K562 (cell line): ENCODE measurements around the gene STX11. TPM values are rescaled to one million over a fixed set of nuclear protein-coding genes. Genes with fewer than 3 reads are reported as not detected.

Experiments
- ATAC-seq: fragments of 200-7000 bp; cut with Tn5 transposase; 3 replicates; pipeline ENCODE4 v1.9.1; 2020; ENCODE audit warnings: moderate library complexity
- BruUV-seq: library from RNA; stranded (reverse); fragments of 400-500 nt; replicated peaks from 2 replicates; lab custom pipeline; 2021; lab: Mats Ljungman, UMichigan
- CTCF ChIA-PET: fragments of 300-600 bp; formaldehyde crosslinking; extraction: SDS; loops from one replicate; lab custom pipeline; 2021; ENCODE audit warnings: low intra/inter-chr PET ratio; lab: Yijun Ruan, JAX
- POLR2A ChIA-PET: fragments of 300-600, 350-650 bp; sonication (Branson Sonifier 250); formaldehyde crosslinking; extraction: SDS; loops from one replicate; lab custom pipeline; 2021; ENCODE audit warnings: antibody characterized with exemption, inconsistent platforms; lab: Yijun Ruan, JAX
- DNase-seq, 4 experiments: peaks; one replicate each; pipeline versions ENCODE4 v3.0.0 to v3.0.0-alpha.2; 2011 to 2018; ENCODE audit warnings: low spot score in 3 of 4, mixed read lengths in 3 of 4; ENCODE audit errors: extremely low read depth in 1 of 4
- FAIRE-seq: peaks from 2 replicates; lab custom pipeline; 2011; peaks lifted over from hg19 to GRCh38; lab: Jason Lieb, UNC
- H2AFZ ChIP-seq: 2 replicates; pipeline ENCODE4 v1.6.0; 2011; ENCODE audit warnings: low read depth, low read length, control low read depth, inconsistent platforms
- H3K27ac ChIP-seq: fragments of 200-600 bp; 3 replicates; pipeline ENCODE4 v1.8.0; 2011; ENCODE audit warnings: low read depth, mild to moderate bottlenecking, control low read depth, inconsistent platforms, low read length, moderate library complexity, mixed read lengths; ENCODE audit errors: extremely low read depth
- H3K27me3 ChIP-seq, 2 experiments: fragments of 300-600 bp in 1 of 2; 2 replicates in 1 of 2; 3 replicates in 1 of 2; pipeline versions ENCODE4 v1.6.0 to v1.8.0; 2011; ENCODE audit warnings: inconsistent platforms in 2 of 2, low read length in 2 of 2, mild to moderate bottlenecking in 1 of 2, mixed read lengths in 1 of 2, moderate library complexity in 1 of 2; ENCODE audit not compliant: control insufficient read depth in 2 of 2, insufficient read depth in 2 of 2
- H3K36me3 ChIP-seq: fragments of 300-600 bp; 3 replicates; pipeline ENCODE4 v1.8.0; 2011; ENCODE audit warnings: mild to moderate bottlenecking, low read length, inconsistent platforms; ENCODE audit not compliant: control insufficient read depth, insufficient read depth
- H3K4me1 ChIP-seq, 2 experiments: fragments of 200-600 bp in 1 of 2; replicated peaks in 1 of 2; 2 replicates in 1 of 2; 3 replicates in 1 of 2; pipeline versions ENCODE4 v1.5.1 to v1.8.0; 2011; ENCODE audit warnings: inconsistent platforms in 2 of 2, low read length in 2 of 2, mild to moderate bottlenecking in 1 of 2, mixed read lengths in 1 of 2, moderate library complexity in 1 of 2; ENCODE audit not compliant: control insufficient read depth in 2 of 2, insufficient read depth in 2 of 2
- H3K4me2 ChIP-seq: 2 replicates; pipeline ENCODE4 v1.6.1; 2011; ENCODE audit warnings: low read length, control low read depth, inconsistent platforms, mixed read lengths; ENCODE audit not compliant: insufficient read depth
- H3K4me3 ChIP-seq: fragments of 200-600 bp; sonication (generic), shearing (Covaris generic); 2 replicates; pipeline ENCODE4 v1.5.1; 2016; ENCODE audit warnings: control low read depth, inconsistent platforms
- H3K79me2 ChIP-seq: fragments of 200-600 bp; 3 replicates; pipeline ENCODE4 v1.8.0; 2011; ENCODE audit warnings: low read length, inconsistent platforms; ENCODE audit not compliant: control insufficient read depth, insufficient read depth
- H3K9ac ChIP-seq, 2 experiments: 2 replicates each; pipeline versions ENCODE4 v1.6.0 to v1.6.1; 2011; ENCODE audit warnings: low read depth in 2 of 2, low read length in 2 of 2, control low read depth in 1 of 2, inconsistent platforms in 1 of 2, mild to moderate bottlenecking in 1 of 2, mixed read lengths in 1 of 2; ENCODE audit not compliant: insufficient read depth in 1 of 2
- H3K9me1 ChIP-seq: one replicate; pipeline ENCODE4 v1.6.0; 2011; ENCODE audit warnings: inconsistent platforms, mild to moderate bottlenecking, low read length, moderate library complexity; ENCODE audit not compliant: control insufficient read depth, insufficient read depth
- H3K9me3 ChIP-seq: replicated peaks from 2 replicates; pipeline ENCODE4 v1.5.1; 2011; ENCODE audit warnings: low read depth, low read length, inconsistent platforms; ENCODE audit not compliant: control insufficient read depth, insufficient read depth
- H4K20me1 ChIP-seq: replicated peaks from 2 replicates; pipeline ENCODE4 v1.6.1; 2011; ENCODE audit warnings: low read length, inconsistent platforms, mixed read lengths; ENCODE audit not compliant: control insufficient read depth, insufficient read depth
- BCL6 ChIP-seq: fragments of 250-450 bp; sonication (Bioruptor Pico); IDR thresholded peaks from 2 replicates; pipeline ENCODE4 v1.4.0; 2020
- BHLHE40 ChIP-seq: IDR thresholded peaks from 2 replicates; pipeline ENCODE4 v1.6.1; 2011; ENCODE audit warnings: low read length, improper control_type of control experiment
- BMI1 ChIP-seq: fragments of 150-350 bp; IDR thresholded peaks from 2 replicates; pipeline ENCODE4 v1.6.1; 2014; ENCODE audit warnings: low read length
- HDAC8 ChIP-seq: fragments of 450-650 bp; IDR thresholded peaks from 2 replicates; pipeline ENCODE4 v1.6.1; 2016; ENCODE audit warnings: mild to moderate bottlenecking, missing genetic modification characterization, moderate library complexity, missing compliant biosample characterization
- HLTF ChIP-seq: fragments of 450-650 bp; IDR thresholded peaks from 2 replicates; pipeline ENCODE4 v1.6.1; 2016
- JUN ChIP-seq, 2 experiments: sonication (generic) in 1 of 2; formaldehyde crosslinking in 1 of 2; IDR thresholded peaks; 2 replicates each; pipeline versions ENCODE4 v1.6.1 to v1.8.0; 2012 to 2022; ENCODE audit warnings: borderline replicate concordance in 2 of 2, mild to moderate bottlenecking in 2 of 2, improper control_type of control experiment in 1 of 2, low read depth in 1 of 2, low read length in 1 of 2, missing genetic modification reagents in 1 of 2
- MCM3 ChIP-seq: fragments of 450-650 bp; IDR thresholded peaks from 2 replicates; pipeline ENCODE4 v1.6.1; 2016
- MYBL2 ChIP-seq, 2 experiments: fragments of 450-650 bp in 1 of 2; sonication (generic) in 1 of 2; formaldehyde crosslinking in 1 of 2; IDR thresholded peaks; 2 replicates each; pipeline versions ENCODE4 v1.6.1 to v1.8.1; 2017 to 2022; ENCODE audit warnings: borderline replicate concordance in 1 of 2, inconsistent platforms in 1 of 2, low read depth in 1 of 2, mild to moderate bottlenecking in 1 of 2, missing genetic modification reagents in 1 of 2, moderate library complexity in 1 of 2
- NKRF ChIP-seq: fragments of 450-650 bp; IDR thresholded peaks from 2 replicates; pipeline ENCODE4 v1.6.1; 2016; ENCODE audit warnings: borderline replicate concordance
- NR3C1 ChIP-seq: sonication (generic); formaldehyde crosslinking; IDR thresholded peaks from 2 replicates; pipeline ENCODE4 v1.8.1; 2022; ENCODE audit warnings: missing genetic modification reagents
- POU5F1 ChIP-seq: fragments of 150-350 bp; IDR thresholded peaks from 2 replicates; pipeline ENCODE4 v1.6.1; 2014; ENCODE audit warnings: borderline replicate concordance, low read length, low read depth, mild to moderate bottlenecking; ENCODE audit not compliant: partially characterized antibody
- PRDM10 ChIP-seq: fragments of 450-650 bp; IDR thresholded peaks from 2 replicates; pipeline ENCODE4 v1.6.1; 2018; ENCODE audit not compliant: partially characterized antibody
- ZFPM2 ChIP-seq: fragments of 250-450 bp; sonication (Bioruptor Pico); IDR thresholded peaks from 2 replicates; pipeline ENCODE4 v1.5.1; 2022; ENCODE audit warnings: mild to moderate bottlenecking
- WGBS: fragments of 100-300 bp; shearing (Covaris generic); methylation state at CpG from one replicate; pipeline ENCODE4 v1.1.6; 2016; ENCODE audit warnings: low coverage, mixed read lengths; ENCODE audit not compliant: insufficient coverage; ENCODE audit errors: missing lambda C conversion rate; 5-methylcytosine and 5-hydroxymethylcytosine counted together
- in situ Hi-C: fragments of 300-500 bp; cut with MboI; formaldehyde crosslinking; loops from 4 replicates; pipeline ENCODE4 v1.15.0; 2018; ENCODE audit warnings: inconsistent platforms, mixed read lengths
- intact Hi-C: fragments of 100-400 bp; cut with micrococcal nuclease; formaldehyde crosslinking; loops from 2 replicates; pipeline ENCODE4 v1.14.2; 2022
- polyA plus RNA-seq, 8 experiments: library from polyadenylated mRNA; depleted of rRNA in 4 of 8; stranded (reverse) in 5 of 8; unstranded in 3 of 8; fragments of >200 nt; fragmentation: Nextera tagmentation in 2 of 8; fragmentation: Illumina TruSeq in 1 of 8; extraction: Ambion mirVana in 2 of 8; extraction: Trizol in 1 of 8; gene quantifications; 2 replicates each; pipeline versions ENCODE4 v1.2.1 to v1.2.3, GENCODE V29; 2011 to 2014; ENCODE audit warnings: inconsistent platforms in 1 of 8, missing spikeins in 1 of 8
- total RNA-seq, 7 experiments: library from RNA; depleted of rRNA in 6 of 7; stranded (reverse); fragments of >200 nt in 6 of 7; fragmentation: Illumina TruSeq in 2 of 7; extraction: Trizol in 2 of 7; gene quantifications; 2 replicates each; pipeline versions ENCODE4 v1.2.1 to v1.2.3, GENCODE V29; 2011 to 2021; ENCODE audit warnings: low replicate concordance in 1 of 7
- TF ChIP-seq, protein P1 (sequence below): sonication (generic); formaldehyde crosslinking; IDR thresholded peaks from 2 replicates; pipeline ENCODE4 v1.8.1; 2022; ENCODE audit warnings: missing genetic modification reagents

Gene STX11
- total and polyA plus RNA-seq, 9 of the 15 experiments (the other 6 are each of a cell fraction or from before 2014, with no cell fraction given) = 0.06 to 0.73 (median 0.40) TPM

DNA sequence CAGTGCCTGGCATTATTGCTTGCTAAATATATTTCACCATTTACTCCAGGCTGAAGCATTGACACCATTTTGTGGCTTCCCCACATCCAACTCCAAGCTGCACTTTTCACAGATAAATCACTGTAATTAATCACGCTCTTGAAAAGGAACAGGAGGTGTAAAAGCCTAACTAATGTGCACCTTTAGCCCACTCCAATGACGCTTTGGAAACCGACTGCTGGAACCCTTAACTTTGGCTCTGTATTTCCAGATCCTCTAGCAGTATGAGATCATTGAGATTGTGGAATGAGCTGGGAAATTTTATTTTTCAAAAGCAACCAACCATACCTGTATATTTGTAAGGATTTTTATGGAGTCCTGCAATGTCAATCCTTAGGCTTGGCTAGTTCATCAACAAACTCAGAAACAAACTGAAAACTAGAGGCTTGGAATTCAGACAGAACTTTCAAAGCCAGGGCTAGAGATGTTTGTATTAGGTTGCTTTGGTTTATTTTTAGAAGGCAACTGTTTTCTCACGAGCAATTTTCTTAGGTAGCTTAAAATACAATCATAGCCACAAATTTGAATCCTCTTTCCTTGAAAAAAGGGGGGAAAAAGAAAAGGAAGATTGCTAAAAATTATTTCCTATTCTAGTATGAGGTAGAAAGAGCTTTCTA lies 82.0 kb downstream of the STX11 start:
- intact Hi-C loops = no loop called here
- BruUV-seq = no TSS peak
- in situ Hi-C loops = no loop called here
- TF ChIP-seq BHLHE40 = no peak
- no peak for TF ChIP-seq NKRF
- TF ChIP-seq HLTF = no peak
- TF ChIP-seq BCL6 (CRISPR knock-in tag) = no peak
- TF ChIP-seq POU5F1 = no peak
- no peak for TF ChIP-seq BMI1
- no peak for TF ChIP-seq MCM3
- TF ChIP-seq PRDM10 = no peak
- TF ChIP-seq, protein P1, sequence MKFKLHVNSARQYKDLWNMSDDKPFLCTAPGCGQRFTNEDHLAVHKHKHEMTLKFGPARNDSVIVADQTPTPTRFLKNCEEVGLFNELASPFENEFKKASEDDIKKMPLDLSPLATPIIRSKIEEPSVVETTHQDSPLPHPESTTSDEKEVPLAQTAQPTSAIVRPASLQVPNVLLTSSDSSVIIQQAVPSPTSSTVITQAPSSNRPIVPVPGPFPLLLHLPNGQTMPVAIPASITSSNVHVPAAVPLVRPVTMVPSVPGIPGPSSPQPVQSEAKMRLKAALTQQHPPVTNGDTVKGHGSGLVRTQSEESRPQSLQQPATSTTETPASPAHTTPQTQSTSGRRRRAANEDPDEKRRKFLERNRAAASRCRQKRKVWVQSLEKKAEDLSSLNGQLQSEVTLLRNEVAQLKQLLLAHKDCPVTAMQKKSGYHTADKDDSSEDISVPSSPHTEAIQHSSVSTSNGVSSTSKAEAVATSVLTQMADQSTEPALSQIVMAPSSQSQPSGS (CRISPR knock-in tag) = no peak
- no peak for TF ChIP-seq JUN (IDR thresholded peaks at IDR 0.05; ENCODE audit: borderline replicate concordance, low read depth, low read length)
- no peak for TF ChIP-seq JUN (CRISPR knock-in tag; IDR thresholded peaks at IDR 0.05; ENCODE audit: borderline replicate concordance)
- no peak for TF ChIP-seq MYBL2 (IDR thresholded peaks at IDR 0.05; ENCODE audit: low read depth)
- TF ChIP-seq MYBL2 (CRISPR knock-in tag; IDR thresholded peaks at IDR 0.05; ENCODE audit: borderline replicate concordance) = no peak
- TF ChIP-seq ZFPM2 = no peak
- no peak for TF ChIP-seq HDAC8
- no peak for TF ChIP-seq NR3C1 (CRISPR knock-in tag)

More for the DNA sequence above, 82.0 kb downstream of the STX11 start:
- H3K9me3 ChIP-seq = no peaks in the 10 kb centered on the region
- no peak overlapping the region for H3K4me3 ChIP-seq
- no peak overlapping the region for H3K27ac ChIP-seq
- H3K4me2 ChIP-seq = no peak overlapping the region
- no peak overlapping the region for H2AFZ ChIP-seq
- no peaks in the 10 kb centered on the region for H3K4me1 ChIP-seq
- ATAC-seq (no peak), FAIRE-seq (no peak), DNase-seq (no peak)
- POLR2A ChIA-PET = interaction anchor here (2.1 kb wide), 1 partner anchor 16 kb away, joined by 7 read pairs; no protein-coding TSS in a partner anchor
- H3K9ac ChIP-seq = no peak overlapping the region
- H3K9me1 ChIP-seq = no peaks in the 10 kb centered on the region
- H3K79me2 ChIP-seq = no peaks in the 10 kb centered on the region
- no peaks in the 10 kb centered on the region for H3K36me3 ChIP-seq
- H4K20me1 ChIP-seq = no peaks in the 10 kb centered on the region
- WGBS = 3% methylated on average over 4 of the region's 4 CpGs
- CTCF ChIA-PET = no interaction called here
- H3K27me3 ChIP-seq = peaks cover 0 to 9% of the 10 kb centered on the region in 2 experiments; a peak in 2 of 5 replicates
